ENCODE results near the gene KCNAB3. TPM values are rescaled to one million over a fixed set of nuclear protein-coding genes. Genes with fewer than 3 reads are reported as not detected.

Gene KCNAB3
- total and polyA plus RNA-seq, 9 of the 15 experiments (the other 6 are each of a cell fraction or from before 2014, with no cell fraction given) = 0.03 to 2.5 (median 1.1) TPM

- TF ChIP-seq ZNF318 (IDR thresholded peaks at IDR 0.05; ENCODE audit: borderline replicate concordance in 1 of 2, low read depth in 1 of 2) (peak in 1 of 2 experiments; percentile 24; a peak in 1 of 4 replicates), ELF2 (CRISPR knock-in tag; IDR thresholded peaks at IDR 0.05) (no peak), ZNF354B (CRISPR knock-in tag; IDR thresholded peaks at IDR 0.05) (no peak), RUNX1 (IDR thresholded peaks at IDR 0.05; ENCODE audit: low read depth) (no peak), CGGBP1 (CRISPR knock-in tag; IDR thresholded peaks at IDR 0.05) (no peak), VEZF1 (CRISPR knock-in tag; IDR thresholded peaks at IDR 0.05) (peak; percentile 58), ZNF740 (CRISPR knock-in tag; IDR thresholded peaks at IDR 0.05) (peak; percentile 87), ZNF740 (tag; IDR thresholded peaks at IDR 0.05) (peak in 1 of 2 experiments; percentile 57; a peak in 2 of 4 replicates), GTF2E2 (tag; IDR thresholded peaks at IDR 0.05) (no peak), RBM25 (IDR thresholded peaks at IDR 0.05; ENCODE audit: low read depth, low read length, severe bottlenecking) (no peak), ZNF3 (CRISPR knock-in tag; IDR thresholded peaks at IDR 0.05) (no peak), GTF3C2 (IDR thresholded peaks at IDR 0.05; ENCODE audit: borderline replicate concordance, extremely low read depth, insufficient read length) (no peak)
These were observed 44.1 kb downstream of the KCNAB3 start (continued) for GRCh38 chr17:7885367-7886226.

Measured in K562 (cell line).